Measurements from ENCODE around the gene ZNF646.

Gene ZNF646

DNA sequence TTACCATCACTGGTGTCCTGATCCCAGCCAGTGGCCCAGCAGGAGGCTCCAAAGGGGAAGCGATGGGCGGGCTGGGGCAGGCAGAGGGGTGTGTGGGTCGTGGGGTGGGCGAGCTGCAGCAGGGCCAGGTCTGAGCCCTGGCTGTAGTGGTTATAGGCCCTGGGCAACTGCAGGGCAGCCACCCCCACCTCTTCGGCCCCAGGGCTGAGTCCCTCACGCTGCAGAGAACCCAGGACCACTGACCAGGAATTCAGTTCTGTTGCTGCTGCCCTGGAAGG, 12.3 kb downstream of the ZNF646 start:
- ChIA-PET CTCF (no interaction called here), POLR2A (interaction anchor here (0.8 to 3.1 kb wide), 3 partner anchors 13 to 494 kb away, joined by 3 to 17 read pairs (median 3); partner anchors contain the start of genes ZNF646 and ZNF668)
- TF ChIP-seq, protein P1, sequence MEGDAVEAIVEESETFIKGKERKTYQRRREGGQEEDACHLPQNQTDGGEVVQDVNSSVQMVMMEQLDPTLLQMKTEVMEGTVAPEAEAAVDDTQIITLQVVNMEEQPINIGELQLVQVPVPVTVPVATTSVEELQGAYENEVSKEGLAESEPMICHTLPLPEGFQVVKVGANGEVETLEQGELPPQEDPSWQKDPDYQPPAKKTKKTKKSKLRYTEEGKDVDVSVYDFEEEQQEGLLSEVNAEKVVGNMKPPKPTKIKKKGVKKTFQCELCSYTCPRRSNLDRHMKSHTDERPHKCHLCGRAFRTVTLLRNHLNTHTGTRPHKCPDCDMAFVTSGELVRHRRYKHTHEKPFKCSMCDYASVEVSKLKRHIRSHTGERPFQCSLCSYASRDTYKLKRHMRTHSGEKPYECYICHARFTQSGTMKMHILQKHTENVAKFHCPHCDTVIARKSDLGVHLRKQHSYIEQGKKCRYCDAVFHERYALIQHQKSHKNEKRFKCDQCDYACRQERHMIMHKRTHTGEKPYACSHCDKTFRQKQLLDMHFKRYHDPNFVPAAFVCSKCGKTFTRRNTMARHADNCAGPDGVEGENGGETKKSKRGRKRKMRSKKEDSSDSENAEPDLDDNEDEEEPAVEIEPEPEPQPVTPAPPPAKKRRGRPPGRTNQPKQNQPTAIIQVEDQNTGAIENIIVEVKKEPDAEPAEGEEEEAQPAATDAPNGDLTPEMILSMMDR (IDR thresholded peaks at IDR 0.05; ENCODE audit: insufficient read depth, low read length, missing control alignments): no peak
- no peak for DNase-seq (ENCODE audit: low read depth, low spot score)
- H3K4me3 ChIP-seq (ENCODE audit: low read depth, low read length): no peak overlapping the region

DNA sequence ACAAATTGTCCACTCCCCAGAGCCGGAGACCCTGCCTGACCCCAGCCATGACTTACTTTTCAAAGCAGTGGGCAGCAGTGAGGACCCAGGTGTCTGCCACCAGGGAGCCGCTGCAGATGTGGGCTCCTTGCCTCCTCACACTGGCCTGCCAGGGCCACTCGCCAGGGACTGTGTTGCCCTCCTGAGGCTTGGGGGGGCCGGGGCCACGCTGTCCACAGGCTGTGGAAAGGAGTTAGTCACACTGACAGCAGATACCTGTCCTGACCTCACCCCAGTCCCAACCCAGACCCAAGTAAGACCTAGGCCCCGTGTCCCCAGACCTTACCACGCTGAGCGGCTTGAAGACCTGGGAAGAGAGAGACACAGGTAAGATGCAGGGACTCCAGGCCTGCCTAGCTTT, 13.3 kb downstream of the ZNF646 start:
- DNase-seq (ENCODE audit: low read depth, low spot score): no peak
- TF ChIP-seq, protein P1 (IDR thresholded peaks at IDR 0.05; ENCODE audit: insufficient read depth, low read length, missing control alignments): no peak
- no peak overlapping the region for H3K4me3 ChIP-seq (ENCODE audit: low read depth, low read length)
- CTCF ChIA-PET: interaction anchor here (1.7 to 14.7 kb wide), 2 partner anchors 55 to 103 kb away, joined by 7 to 141 read pairs; partner anchors contain the start of gene HSD3B7
- POLR2A ChIA-PET: no interaction called here

DNA sequence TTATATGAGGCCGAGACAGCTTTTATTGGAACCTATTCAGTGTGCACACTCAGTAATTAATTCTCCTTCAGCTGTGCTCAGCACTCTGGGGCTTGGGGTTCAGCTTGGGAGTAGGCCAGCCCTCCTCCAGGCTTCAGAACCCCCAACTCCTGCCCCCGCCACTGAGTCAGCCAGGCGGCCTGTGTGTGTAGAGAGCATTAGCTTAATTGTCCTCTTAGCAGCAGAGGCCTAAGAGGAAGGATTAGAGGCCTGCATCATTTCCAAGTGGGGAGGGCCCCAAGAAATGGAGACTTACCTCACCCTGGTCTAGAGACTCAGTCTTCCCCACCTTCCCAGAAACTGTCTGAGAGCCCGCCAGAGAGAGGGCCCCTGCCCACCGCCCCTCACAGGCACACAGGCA, 13.7 kb downstream of the ZNF646 start:
- CTCF ChIA-PET: interaction anchor here (1.3 to 14.7 kb wide), 3 partner anchors 12 to 103 kb away, joined by 3 to 141 read pairs (median 7); partner anchors contain the start of gene HSD3B7
- no peak overlapping the region for H3K4me3 ChIP-seq (ENCODE audit: low read depth, low read length)
- POLR2A ChIA-PET: interaction anchor here (0.8 kb wide), 1 partner anchor 12 kb away, joined by 4 read pairs; no protein-coding TSS in a partner anchor
- DNase-seq (ENCODE audit: low read depth, low spot score): no peak
- TF ChIP-seq, protein P1 (IDR thresholded peaks at IDR 0.05; ENCODE audit: insufficient read depth, low read length, missing control alignments): no peak

DNA sequence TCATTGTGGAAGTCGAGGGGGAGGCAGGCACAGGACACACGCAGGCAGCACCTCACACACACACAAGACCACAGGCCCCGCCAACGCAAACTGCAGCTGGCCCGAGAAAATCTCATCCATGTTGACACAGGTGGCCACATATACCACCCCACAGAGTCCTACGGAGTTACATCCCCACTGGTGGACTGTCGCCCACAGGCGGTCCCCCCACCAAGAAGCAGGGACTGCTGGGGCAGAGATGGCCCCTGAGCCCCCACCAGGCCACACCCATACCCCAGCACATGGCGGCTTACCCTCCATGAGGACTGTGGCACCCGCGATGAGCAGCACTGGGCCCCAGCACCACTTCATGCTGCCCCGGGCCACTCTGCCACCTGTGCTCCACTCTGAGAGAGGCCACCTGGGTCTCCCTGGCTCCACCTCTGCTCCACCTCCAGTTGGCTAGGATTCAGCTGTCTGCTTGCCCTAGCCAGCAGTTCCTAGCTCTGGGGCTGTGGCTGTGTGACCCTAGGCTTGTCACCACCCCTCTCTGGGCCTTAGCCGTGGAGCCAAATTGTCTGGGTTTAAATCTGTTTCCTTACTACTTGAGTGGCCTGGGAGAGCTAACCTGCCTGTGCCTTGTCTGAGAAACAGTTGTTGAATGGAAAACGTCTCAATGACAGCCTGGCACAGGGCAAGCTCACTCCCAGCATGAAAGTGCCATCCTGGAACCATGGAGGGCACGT, 14.4 kb downstream of the ZNF646 start, which contains the start of gene PRSS53:
Gene PRSS53 (minus strand): TSS at position 485 of the 725 bp plus-strand sequence. CDS start 134 bp downstream, at position 351.
- ChIA-PET CTCF (interaction anchor here (1.3 to 14.7 kb wide), 3 partner anchors 12 to 104 kb away, joined by 3 to 141 read pairs (median 7); partner anchors contain the start of gene HSD3B7), POLR2A (interaction anchor here (0.6 to 0.8 kb wide), 2 partner anchors 13 to 19 kb away, joined by 3 to 4 read pairs; no protein-coding TSS in a partner anchor)
- no peak for DNase-seq (ENCODE audit: low read depth, low spot score)
- no peak within 1 kb of the TSS for H3K4me3 ChIP-seq (ENCODE audit: low read depth, low read length)
- TF ChIP-seq, protein P1 (IDR thresholded peaks at IDR 0.05; ENCODE audit: insufficient read depth, low read length, missing control alignments): no peak

DNA sequence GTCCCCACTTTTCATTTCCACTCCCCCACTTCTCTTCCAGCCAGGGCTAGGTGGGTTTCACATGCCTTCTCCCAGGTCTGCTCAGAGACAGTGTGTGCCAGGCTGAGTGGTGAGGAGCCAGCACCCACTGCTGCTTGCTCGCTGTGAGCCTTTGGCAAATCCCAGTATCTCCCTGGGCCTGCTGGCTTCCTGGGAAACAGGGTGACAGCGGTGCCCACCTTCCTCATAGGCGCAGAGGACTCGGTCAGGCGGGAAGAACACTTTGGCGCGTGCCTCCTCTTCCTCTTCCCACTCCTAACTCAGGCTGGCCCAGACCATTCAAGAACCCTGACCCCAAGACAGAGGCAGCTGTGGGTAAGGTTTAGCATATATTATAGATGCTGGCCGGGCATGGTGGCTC, 15.0 kb downstream of the ZNF646 start:
- TF ChIP-seq, protein P1 (IDR thresholded peaks at IDR 0.05; ENCODE audit: insufficient read depth, low read length, missing control alignments): no peak
- no peak for DNase-seq (ENCODE audit: low read depth, low spot score)
- H3K4me3 ChIP-seq (ENCODE audit: low read depth, low read length): no peak overlapping the region
- ChIA-PET CTCF (interaction anchor here (1.3 to 14.7 kb wide), 3 partner anchors 11 to 105 kb away, joined by 3 to 141 read pairs (median 7); partner anchors contain the start of gene HSD3B7), POLR2A (interaction anchor here (0.6 kb wide), 1 partner anchor 20 kb away, joined by 3 read pairs; no protein-coding TSS in a partner anchor)

DNA sequence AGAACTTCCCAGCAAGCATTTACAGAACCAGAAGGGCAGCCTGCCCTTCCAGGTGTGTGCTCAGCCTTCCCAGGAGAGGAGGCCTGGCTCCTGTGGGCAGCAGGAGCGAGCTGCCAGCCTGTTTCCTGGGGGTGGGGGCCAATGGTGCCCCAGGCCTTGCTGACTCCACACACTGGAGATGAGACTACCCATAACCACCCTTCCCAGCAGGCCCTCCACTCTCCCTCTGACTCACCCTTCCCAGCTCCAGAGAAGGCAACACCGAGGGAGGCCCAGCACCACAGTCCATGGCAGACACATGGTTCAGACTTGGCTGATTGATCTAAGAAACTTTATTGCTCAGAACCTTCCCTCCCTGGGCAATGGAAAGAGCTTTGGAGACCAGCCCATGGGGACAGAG, 16.3 kb downstream of the ZNF646 start:
- TF ChIP-seq, protein P1 (IDR thresholded peaks at IDR 0.05; ENCODE audit: insufficient read depth, low read length, missing control alignments): no peak
- H3K4me3 ChIP-seq (ENCODE audit: low read depth, low read length): no peak overlapping the region
- ChIA-PET POLR2A (interaction anchor here (1.2 kb wide), 1 partner anchor 27 kb away, joined by 5 read pairs; the partner anchor contains the start of gene KAT8), CTCF (interaction anchor here (1.5 to 14.7 kb wide), 2 partner anchors 106 to 352 kb away, joined by 4 to 141 read pairs; partner anchors contain the start of genes HSD3B7 and ZNF843)
- no peak for DNase-seq (ENCODE audit: low read depth, low spot score)

Data from AG04449 (cell line).